LNCAP (cell line): ENCODE data around the gene SH3BP4.

ENCODE experiments used
- CTCF ChIP-seq: fragments of 450-650 bp; IDR thresholded peaks from 2 replicates; pipeline ENCODE4 v1.5.1; 2017; ENCODE audit warnings: mild to moderate bottlenecking

SH3BP4 gene

GRCh38 chr2:234976479-234977227, 24.8 kb downstream of the SH3BP4 start:
- TF ChIP-seq CTCF, result no peak

DNA sequence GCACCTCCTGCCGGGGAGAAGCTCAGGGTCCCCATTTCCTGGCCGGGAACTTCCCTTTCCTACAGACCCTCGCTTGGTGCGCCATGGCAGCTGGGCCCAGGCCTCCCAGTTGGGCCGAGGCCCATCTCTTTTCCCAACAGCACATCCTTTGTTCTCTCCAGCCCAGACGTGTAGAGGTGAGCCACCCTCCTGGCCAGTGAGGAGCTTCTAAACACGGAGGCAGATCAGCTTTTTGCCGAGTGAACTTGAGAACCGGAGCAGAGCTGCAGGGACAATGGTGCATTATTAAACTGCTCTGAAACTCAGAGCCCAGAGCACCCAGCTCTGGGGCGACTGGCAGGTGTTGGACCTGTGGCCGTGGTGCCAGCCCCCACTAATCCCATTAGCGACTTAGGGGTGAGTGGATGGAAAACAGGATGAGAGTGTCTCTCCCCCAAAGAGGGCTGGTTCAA, 25.4 kb downstream of the SH3BP4 start:
- TF ChIP-seq CTCF, result no peak

GRCh38 chr2:234978466-234979203, 26.8 kb downstream of the SH3BP4 start:
- TF ChIP-seq CTCF, result no peak

DNA sequence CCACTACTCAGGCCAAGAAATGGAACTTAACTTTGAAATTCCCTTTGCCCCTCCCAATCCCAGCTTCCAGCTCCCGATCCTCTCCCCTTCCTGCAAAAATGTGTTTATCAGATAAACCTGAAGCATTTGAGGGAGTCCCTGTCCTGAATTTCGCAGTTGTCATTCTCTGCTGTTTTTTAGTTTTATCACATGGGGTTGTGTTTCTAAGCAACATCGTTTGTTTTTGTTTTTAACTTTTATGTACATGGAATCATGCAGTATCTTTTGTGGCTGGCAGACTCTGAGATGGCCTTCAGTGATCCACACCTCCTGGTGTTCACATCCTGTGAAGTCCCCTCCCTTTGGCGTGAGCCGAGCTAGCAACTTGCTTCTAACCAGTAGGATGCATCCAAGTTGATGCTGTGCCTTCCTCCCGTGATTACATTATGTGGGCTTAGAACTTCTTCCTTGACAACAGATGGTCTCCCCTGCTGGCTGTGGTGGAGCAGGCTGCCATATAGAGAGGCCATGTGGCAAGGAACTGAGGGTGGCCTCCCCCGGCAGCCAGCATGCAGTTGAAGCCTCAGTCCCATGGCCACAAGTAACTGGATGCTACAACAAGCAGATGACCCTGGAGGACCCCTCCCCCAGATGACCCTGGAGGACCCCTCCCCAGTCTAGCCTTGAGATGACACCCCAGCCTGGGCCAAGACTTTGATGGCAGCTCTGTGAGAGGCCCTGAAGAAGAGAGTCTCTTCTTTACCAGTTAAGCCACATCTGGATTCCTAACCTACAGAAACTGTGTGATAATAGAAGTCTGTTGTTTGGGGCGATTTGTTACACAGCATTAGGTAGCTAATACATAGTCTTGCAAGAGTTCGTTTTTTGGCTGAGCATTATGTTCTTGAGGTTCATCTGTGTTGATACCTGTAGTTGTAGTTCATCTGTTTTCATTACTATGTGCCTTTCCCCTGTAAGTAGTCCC, 27.7 kb downstream of the SH3BP4 start:
- TF ChIP-seq CTCF, result no peak

GRCh38 chr2:234980451-234981187, 28.8 kb downstream of the SH3BP4 start:
- no peak for TF ChIP-seq CTCF

DNA sequence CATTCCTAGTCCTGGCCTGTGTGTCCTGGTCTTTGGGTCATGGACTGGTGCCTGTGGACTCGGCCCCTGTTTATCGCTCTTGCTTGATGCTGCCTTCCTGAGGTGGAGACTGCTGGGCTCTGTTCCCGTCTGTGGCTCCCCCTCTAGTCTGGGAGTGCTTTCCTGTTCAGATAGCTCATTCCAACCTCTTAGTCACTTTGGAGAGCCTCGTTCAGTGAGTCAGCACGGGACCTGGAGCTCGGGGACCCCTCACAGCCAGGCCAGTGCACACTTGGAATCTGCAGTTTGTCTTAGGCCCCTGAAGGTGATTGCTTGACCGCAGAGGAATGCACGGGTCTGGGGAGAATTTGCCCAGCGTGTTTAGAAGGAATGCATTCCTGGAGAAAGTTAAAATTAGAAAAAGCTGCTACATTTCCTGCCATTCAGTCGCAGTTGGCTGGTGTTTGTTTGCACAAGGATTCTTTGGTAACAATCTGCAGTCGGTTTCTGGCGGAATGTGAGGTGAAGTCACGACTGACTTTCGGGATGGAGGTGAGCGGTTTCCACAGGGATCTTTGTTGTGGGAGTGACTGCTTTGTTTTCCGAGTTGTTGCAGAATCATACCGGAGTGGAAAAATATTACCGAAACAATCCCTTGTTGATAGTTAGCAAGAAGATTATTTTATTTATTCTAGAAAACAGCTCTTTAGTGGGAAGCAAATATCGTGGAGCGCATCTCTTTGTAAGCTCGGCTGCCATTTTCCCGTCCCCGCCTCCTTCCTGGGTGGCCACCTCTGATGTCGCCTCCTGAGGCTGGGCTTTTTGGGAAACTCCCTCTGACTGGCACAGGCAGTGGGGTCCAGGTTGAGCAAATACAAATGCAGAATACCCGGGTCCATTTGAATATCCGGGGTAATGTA, 29.6 kb downstream of the SH3BP4 start:
- TF ChIP-seq CTCF, result no peak
